HepG2 (cell line): ENCODE measurements around the gene TNXB. TPM values are rescaled to one million over a fixed set of nuclear protein-coding genes. Genes with fewer than 3 reads are reported as not detected.
A peak's percentile ranks its signal among the peaks of the same experiment; 100 is the strongest.

Experiments
- BHLHE40 ChIP-seq: IDR thresholded peaks from 2 replicates; pipeline ENCODE4 v1.6.1; 2011; ENCODE audit warnings: low read length, improper control_type of control experiment
- FOSL1 ChIP-seq: sonication (generic); formaldehyde crosslinking; IDR thresholded peaks from 2 replicates; pipeline ENCODE4 v1.9.0; 2021; ENCODE audit warnings: missing genetic modification reagents, borderline replicate concordance
- FOXJ3 ChIP-seq: sonication (generic); formaldehyde crosslinking; IDR thresholded peaks from 2 replicates; pipeline ENCODE4 v1.4.0; 2020; ENCODE audit warnings: missing genetic modification reagents, mild to moderate bottlenecking, borderline replicate concordance
- KAT7 ChIP-seq: IDR thresholded peaks from 2 replicates; pipeline ENCODE4 v1.6.1; 2018; ENCODE audit warnings: borderline replicate concordance, missing compliant biosample characterization
- PRDM15 ChIP-seq: sonication (generic); formaldehyde crosslinking; IDR thresholded peaks from 2 replicates; pipeline ENCODE4 v1.4.0; 2020; ENCODE audit warnings: missing genetic modification reagents
- TGIF2 ChIP-seq: IDR thresholded peaks from 2 replicates; pipeline ENCODE4 v1.6.1; 2016; ENCODE audit warnings: control low read depth, missing compliant biosample characterization
- U2AF2 ChIP-seq: fragments of 200-400 bp; formaldehyde crosslinking; IDR thresholded peaks from 2 replicates; pipeline ENCODE4 v1.6.1; 2017; ENCODE audit warnings: low read depth, mild to moderate bottlenecking, low read length
- ZMYM4 ChIP-seq: sonication (generic); formaldehyde crosslinking; IDR thresholded peaks from 2 replicates; pipeline ENCODE4 v1.8.1; 2023; ENCODE audit warnings: mild to moderate bottlenecking, missing genetic modification reagents
- ZNF136 ChIP-seq: sonication (generic); formaldehyde crosslinking; IDR thresholded peaks from 2 replicates; pipeline ENCODE4 v1.8.1; 2022; ENCODE audit warnings: low read depth, mild to moderate bottlenecking, moderate library complexity, missing genetic modification reagents
- ZNF326 ChIP-seq: sonication (generic); formaldehyde crosslinking; IDR thresholded peaks from 2 replicates; pipeline ENCODE4 v1.4.0; 2020; ENCODE audit warnings: missing genetic modification reagents, borderline replicate concordance
- ZNF407 ChIP-seq: sonication (generic); formaldehyde crosslinking; IDR thresholded peaks from one replicate; pipeline ENCODE4 v1.5.1; 2020; ENCODE audit warnings: mild to moderate bottlenecking, missing genetic modification reagents; ENCODE audit errors: not compliant biosample characterization
- ZNF75D ChIP-seq: sonication (generic); formaldehyde crosslinking; IDR thresholded peaks from 2 replicates; pipeline ENCODE4 v1.8.1; 2023; ENCODE audit warnings: missing genetic modification reagents, mild to moderate bottlenecking, borderline replicate concordance
- polyA plus RNA-seq, 8 experiments: library from polyadenylated mRNA; depleted of rRNA in 3 of 8; stranded (reverse) in 7 of 8; unstranded in 1 of 8; fragments of >200 nt; fragmentation: Illumina TruSeq in 4 of 8; extraction: Trizol in 4 of 8; gene quantifications; 2 replicates each; pipeline versions ENCODE4 v1.2.1 to v1.2.3, GENCODE V29; 2011 to 2016; ENCODE audit warnings: low read depth in 4 of 8, missing spikeins in 1 of 8, mixed read lengths in 1 of 8; ENCODE audit not compliant: insufficient read depth in 1 of 8
- total RNA-seq, 5 experiments: library from RNA; depleted of rRNA; stranded (reverse); fragments of >200 nt; fragmentation: Illumina TruSeq; extraction: Trizol; gene quantifications; 2 replicates each; pipeline ENCODE4 v1.2.3, GENCODE V29; 2016; ENCODE audit warnings: low read depth in 1 of 5
- TF ChIP-seq, protein P1 (sequence below): sonication (generic); formaldehyde crosslinking; IDR thresholded peaks from 2 replicates; pipeline ENCODE4 v1.5.0; 2020; ENCODE audit warnings: mild to moderate bottlenecking, missing genetic modification reagents

The TNXB gene
- total and polyA plus RNA-seq, 2 of the 13 experiments (the other 11 are each of a cell fraction or from before 2014, with no cell fraction given) = 1.6 to 2.7 TPM

- TF ChIP-seq ZNF407 (CRISPR knock-in tag) (peak; percentile 73), FOXJ3 (CRISPR knock-in tag) (peak; percentile 40; the same call in 1 of the 2 replicates), KAT7 (CRISPR knock-in tag) (no peak; the same call in 1 of the 2 replicates), BHLHE40 (peak; percentile 94), ZMYM4 (CRISPR knock-in tag) (peak; percentile 70), U2AF2 (no peak), PRDM15 (CRISPR knock-in tag) (peak; percentile 60; the same call in 1 of the 2 replicates), TGIF2 (CRISPR knock-in tag) (peak; percentile 34), ZNF136 (CRISPR knock-in tag) (peak; percentile 77), ZNF326 (CRISPR knock-in tag) (no peak), FOSL1 (no peak), ZNF75D (CRISPR knock-in tag) (no peak)
- TF ChIP-seq, protein P1, sequence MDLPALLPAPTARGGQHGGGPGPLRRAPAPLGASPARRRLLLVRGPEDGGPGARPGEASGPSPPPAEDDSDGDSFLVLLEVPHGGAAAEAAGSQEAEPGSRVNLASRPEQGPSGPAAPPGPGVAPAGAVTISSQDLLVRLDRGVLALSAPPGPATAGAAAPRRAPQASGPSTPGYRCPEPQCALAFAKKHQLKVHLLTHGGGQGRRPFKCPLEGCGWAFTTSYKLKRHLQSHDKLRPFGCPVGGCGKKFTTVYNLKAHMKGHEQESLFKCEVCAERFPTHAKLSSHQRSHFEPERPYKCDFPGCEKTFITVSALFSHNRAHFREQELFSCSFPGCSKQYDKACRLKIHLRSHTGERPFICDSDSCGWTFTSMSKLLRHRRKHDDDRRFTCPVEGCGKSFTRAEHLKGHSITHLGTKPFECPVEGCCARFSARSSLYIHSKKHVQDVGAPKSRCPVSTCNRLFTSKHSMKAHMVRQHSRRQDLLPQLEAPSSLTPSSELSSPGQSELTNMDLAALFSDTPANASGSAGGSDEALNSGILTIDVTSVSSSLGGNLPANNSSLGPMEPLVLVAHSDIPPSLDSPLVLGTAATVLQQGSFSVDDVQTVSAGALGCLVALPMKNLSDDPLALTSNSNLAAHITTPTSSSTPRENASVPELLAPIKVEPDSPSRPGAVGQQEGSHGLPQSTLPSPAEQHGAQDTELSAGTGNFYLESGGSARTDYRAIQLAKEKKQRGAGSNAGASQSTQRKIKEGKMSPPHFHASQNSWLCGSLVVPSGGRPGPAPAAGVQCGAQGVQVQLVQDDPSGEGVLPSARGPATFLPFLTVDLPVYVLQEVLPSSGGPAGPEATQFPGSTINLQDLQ = no peak
Observed at GRCh38 chr6:32153564-32154513, 44.7 kb upstream of the TNXB start, which contains the start of gene PPT2 (continued).
